Skin epidermis (tissue), 12 donors: ENCODE results near the gene HMCN1.

ENCODE experiments used
- H3K27ac ChIP-seq, 21 experiments: fragments of 200-600 bp; sonication (generic) in 11 of 21; one replicate each; pipeline ENCODE4 v1.5.0; 2020; ENCODE audit warnings: mild to moderate bottlenecking in 3 of 21, inconsistent platforms in 2 of 21, moderate library complexity in 2 of 21
- H3K4me3 ChIP-seq, 7 experiments: fragments of 200-600 bp; sonication (generic) in 2 of 7; one replicate each; pipeline ENCODE4 v1.5.0; 2020; ENCODE audit warnings: inconsistent platforms in 2 of 7, mild to moderate bottlenecking in 2 of 7, moderate library complexity in 1 of 7

Gene HMCN1

GRCh38 chr1:185935360-185935759 is 201.2 kb downstream of the HMCN1 start:
- H3K27ac ChIP-seq, result peak overlapping the region in 2 of 21 experiments; percentile 2 to 42
- no peak overlapping the region for H3K4me3 ChIP-seq

GRCh38 chr1:185936641-185937040 is 202.4 kb downstream of the HMCN1 start:
- Histone ChIP-seq H3K27ac (no peak overlapping the region), H3K4me3 (no peak overlapping the region)

DNA sequence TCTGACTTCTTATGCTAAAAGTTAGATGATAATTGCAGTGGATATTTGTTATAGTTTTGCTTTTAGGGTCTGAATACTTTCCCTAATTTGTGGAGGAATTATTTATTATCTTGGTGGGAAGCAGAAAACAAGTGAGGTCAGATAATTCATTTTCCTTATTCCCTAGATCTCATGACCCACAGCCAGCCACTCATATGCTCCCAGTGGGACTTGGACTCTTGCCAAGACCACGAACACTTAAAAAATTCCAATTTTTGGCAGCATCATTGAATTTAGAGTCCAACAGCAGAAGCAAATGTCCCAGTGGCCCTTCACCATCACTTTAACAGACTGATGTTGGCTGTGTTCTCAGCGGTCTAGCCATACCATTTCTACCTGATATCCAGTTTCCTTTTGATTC is 204.2 kb downstream of the HMCN1 start:
- no peak overlapping the region for H3K27ac ChIP-seq
- H3K4me3 ChIP-seq, result no peak overlapping the region

GRCh38 chr1:185939142-185939541 is 205.0 kb downstream of the HMCN1 start:
- no peak overlapping the region for H3K27ac ChIP-seq
- H3K4me3 ChIP-seq, result no peak overlapping the region

DNA sequence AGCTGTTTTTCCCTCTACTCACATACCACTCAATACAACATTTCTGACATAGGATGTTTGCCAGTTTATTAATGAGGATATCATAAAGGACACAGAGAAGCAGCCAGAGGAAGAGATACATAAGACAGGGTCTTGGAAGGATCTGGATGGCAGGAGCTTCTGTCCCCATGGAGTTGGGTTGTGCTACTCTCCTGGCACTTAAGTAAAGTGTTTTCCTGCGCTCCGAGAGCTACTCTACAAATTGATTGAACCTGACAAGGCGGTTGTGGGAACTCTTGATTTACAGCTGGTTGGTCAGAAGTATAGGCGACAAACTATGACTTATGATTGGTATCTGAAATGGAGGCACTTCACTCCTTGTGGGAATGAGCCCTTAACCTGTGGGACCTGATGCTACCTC is 208.8 kb downstream of the HMCN1 start:
- no peak overlapping the region for H3K4me3 ChIP-seq
- H3K27ac ChIP-seq, result no peak overlapping the region

DNA sequence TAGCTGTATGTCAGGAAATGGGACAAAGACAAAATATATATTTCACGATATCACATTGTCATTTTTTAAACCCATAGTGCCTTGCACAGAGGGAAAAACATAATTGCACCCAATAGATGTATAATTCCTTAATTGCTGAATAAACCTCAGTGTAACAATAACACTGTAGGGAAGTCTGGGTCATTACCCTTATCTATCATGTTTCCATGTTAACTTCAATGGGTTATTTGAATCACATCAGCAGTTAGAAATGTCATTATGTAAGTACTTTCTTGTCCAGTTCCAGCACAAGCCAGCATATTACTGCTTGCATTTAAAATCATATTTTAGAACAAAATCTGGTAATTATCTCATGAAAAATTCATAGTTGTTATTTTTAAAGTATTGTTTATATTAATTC is 222.7 kb downstream of the HMCN1 start:
- peak overlapping the region in 7 of 21 experiments; percentile 20 to 52 (median 43) for H3K27ac ChIP-seq
- no peak overlapping the region for H3K4me3 ChIP-seq

DNA sequence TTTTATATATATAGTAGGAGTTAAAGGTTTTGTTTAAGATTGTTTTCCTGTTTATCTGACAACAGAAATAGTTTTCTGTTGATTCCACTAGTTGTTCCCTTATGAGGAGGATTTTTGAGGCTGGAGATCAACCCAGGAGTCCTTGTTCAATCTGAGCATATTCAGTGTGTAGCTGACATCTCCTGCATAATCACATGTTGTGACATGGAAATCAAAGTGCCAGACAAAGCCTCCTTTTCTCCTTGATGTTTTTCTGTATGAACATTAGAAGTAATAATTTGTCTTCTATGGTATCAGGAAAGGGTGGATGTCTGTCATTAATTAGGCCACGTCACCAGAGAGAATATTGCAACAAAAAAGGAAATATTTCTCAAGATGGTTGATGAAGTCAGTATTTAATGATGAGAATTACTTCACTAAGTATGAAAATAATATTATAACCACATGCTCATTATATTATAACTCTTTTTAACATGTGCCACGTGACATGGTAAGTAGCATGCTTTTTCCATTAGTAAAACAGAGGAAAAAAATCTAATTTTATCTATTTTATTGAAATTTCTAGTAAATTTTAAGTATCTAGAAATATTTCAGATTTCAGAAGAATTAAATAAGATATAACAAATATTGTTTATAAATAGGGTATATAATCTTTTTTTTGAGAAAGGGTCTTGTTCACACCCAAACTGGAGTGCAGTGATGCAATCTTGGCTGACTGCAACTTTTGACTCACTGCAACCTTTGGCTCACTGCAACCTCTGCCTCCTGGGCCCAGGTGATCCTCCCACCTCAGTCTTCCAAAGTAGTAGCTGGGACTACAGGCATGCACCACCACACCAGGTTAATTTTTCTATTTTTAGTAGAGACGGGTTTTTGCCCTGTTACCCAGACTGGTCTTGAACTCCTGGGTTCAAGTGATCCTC is 223.5 kb downstream of the HMCN1 start:
- Histone ChIP-seq H3K27ac (peak overlapping the region in 9 of 21 experiments; percentile 7 to 52 (median 43)), H3K4me3 (no peak overlapping the region)

- H3K4me3 ChIP-seq, result no peak overlapping the region
- peak overlapping the region in 6 of 21 experiments; percentile 3 to 67 (median 49) for H3K27ac ChIP-seq
Observed at GRCh38 chr1:185960422-185961321, 226.5 kb downstream of the HMCN1 start.

- H3K27ac ChIP-seq, result peak overlapping the region in 2 of 21 experiments; percentile 5 to 33
- H3K4me3 ChIP-seq, result no peak overlapping the region
Observed at GRCh38 chr1:185961664-185962063, 227.5 kb downstream of the HMCN1 start.

- peak overlapping the region in 2 of 21 experiments; percentile 20 to 65 for H3K27ac ChIP-seq
- H3K4me3 ChIP-seq, result no peak overlapping the region
Observed at GRCh38 chr1:185964946-185965345, 230.8 kb downstream of the HMCN1 start.

- Histone ChIP-seq H3K27ac (peak overlapping the region in 2 of 21 experiments; percentile 56 to 65), H3K4me3 (no peak overlapping the region)
Observed at GRCh38 chr1:185965870-185966269, 231.7 kb downstream of the HMCN1 start.

DNA sequence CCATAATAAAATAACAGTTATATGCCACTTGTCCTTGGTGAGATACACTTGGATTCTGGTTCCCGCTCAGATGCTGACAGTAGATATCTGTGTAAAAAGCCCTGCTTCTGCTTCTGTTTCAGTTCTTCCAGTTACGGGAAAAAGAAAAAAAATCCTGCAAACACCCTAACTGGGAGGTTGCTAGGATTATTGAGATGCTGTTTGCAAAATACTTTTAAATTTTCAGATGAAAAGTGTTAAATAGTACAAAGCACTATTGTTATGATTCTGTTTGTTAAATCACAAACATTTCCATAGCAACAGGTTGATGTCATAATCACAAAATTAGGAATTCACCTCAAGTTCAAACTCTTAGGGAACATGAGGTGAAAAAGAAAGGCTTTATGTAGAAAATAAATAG is 232.3 kb downstream of the HMCN1 start:
- H3K27ac ChIP-seq, result peak overlapping the region in 2 of 21 experiments; percentile 15 to 56

DNA sequence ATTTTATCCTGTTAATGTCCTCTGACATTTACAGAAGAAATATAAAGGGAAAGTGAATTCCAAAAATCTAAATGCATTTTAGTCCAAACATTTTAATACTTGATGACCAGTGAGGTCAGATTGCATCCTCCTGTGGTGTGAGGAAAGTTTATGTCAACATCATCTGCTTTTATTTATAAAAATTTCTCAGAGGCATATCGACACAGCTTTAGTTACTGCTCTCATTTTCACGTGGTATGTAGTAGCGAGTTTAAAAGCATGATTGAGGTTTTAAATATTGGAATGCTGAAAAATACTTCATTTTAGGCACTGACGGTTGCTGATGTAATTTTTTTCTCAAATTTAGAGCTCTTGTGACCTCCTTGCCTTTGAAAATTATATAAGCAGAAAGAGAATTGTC is 234.8 kb downstream of the HMCN1 start:
- Histone ChIP-seq H3K27ac (peak overlapping the region in 4 of 21 experiments; percentile 29 to 40 (median 32)), H3K4me3 (no peak overlapping the region)

More for the DNA sequence above, 232.3 kb downstream of the HMCN1 start:
- H3K4me3 ChIP-seq, result no peak overlapping the region

DNA sequence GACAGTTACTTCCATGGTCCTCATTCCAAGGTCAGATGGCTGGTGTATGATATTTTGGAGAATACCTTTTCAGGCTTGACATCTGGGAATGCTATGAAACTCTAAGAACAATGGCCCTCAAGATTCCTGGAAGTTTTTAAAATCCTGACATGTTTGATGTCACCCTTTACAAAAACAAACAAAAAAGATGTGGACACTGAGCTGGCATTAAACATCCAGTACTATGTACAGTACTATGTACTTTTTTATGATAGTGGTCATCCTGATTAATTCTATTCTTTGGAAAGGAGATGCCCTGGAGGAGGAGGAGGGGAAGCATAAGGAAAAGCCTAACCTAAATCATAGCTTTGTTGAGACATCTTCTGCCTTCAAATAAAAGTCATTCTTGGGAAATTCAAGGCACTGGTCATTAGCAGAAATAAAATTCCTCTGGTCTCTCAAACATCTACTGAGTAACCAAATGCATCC is 235.4 kb downstream of the HMCN1 start:
- Histone ChIP-seq H3K4me3 (no peak overlapping the region), H3K27ac (peak overlapping the region in 4 of 21 experiments; percentile 29 to 40 (median 32))

DNA sequence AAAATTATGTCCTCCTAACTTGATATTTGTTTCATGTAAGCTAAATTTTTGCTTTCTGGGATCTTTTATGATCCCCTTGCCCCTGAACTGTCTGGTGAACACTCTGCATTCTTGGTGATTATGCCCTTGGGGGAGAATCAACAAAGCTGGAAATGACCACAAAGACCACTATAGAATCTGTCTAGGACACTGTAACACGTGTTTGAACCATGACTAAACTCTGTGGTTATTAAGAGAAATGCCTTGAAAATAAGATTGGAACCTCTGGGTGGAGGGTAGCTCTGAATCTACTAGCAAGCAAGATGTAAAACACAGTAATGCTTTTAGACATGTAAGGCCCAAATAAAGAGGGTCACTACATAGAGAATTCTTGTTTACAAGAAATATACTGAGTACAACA is 237.5 kb downstream of the HMCN1 start:
- H3K4me3 ChIP-seq, result no peak overlapping the region
- peak overlapping the region in 5 of 21 experiments; percentile 29 to 71 (median 56) for H3K27ac ChIP-seq

DNA sequence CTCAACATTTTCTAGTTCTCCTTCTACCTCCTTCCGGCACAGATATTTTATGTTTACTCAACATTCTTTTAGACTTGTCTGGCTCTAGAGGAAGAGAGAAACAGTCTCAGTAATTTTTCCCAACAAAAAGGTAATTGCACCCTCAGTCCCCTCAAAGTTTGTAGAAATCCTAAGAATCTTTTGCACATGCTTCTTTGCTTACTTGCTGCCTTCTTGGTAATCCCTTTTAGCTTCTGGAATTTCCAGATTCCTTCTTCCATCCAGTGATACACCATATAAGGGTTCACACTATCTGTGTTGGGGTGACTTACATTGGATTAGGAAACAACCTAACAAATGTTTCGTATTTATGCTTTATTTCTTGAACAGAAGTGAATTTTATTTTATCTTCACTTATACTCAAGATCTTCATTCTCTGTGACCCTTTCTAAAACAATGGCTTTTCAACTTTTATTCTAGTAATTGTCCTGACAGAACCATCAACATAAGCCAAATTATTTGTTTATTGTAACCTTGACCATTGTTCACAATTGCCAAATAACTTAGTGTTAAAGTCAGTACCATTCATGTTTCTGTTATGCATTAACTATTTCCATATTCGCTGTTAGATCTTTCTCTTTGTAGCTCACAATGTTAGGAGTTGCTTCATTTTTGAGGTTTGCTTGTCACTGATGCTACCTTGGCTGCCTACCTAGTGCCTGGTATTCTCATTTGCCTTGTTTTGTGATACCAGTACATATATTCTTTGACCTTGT is 238.1 kb downstream of the HMCN1 start:
- Histone ChIP-seq H3K4me3 (no peak overlapping the region), H3K27ac (peak overlapping the region in 6 of 21 experiments; percentile 17 to 71 (median 55))

DNA sequence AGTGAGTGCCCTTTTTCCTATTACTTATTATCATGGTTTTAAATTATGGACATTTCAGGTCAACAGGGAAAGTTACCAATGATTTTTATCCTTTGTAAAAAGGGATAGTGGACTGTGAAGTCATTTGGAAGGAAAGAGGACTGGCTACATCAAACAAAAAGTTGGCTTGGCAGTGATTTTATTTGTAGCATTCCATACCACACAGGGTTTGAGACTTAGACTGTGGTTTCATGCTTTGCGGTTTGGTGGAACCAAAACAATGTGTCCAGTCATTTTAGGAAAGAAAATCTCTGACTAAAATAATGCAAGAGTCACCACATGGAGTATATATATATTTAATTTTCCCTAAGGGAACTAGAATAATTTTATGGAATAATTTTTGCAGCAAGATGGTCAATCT is 239.5 kb downstream of the HMCN1 start:
- H3K4me3 ChIP-seq, result no peak overlapping the region
- peak overlapping the region in 2 of 21 experiments; percentile 60 to 71 for H3K27ac ChIP-seq

DNA sequence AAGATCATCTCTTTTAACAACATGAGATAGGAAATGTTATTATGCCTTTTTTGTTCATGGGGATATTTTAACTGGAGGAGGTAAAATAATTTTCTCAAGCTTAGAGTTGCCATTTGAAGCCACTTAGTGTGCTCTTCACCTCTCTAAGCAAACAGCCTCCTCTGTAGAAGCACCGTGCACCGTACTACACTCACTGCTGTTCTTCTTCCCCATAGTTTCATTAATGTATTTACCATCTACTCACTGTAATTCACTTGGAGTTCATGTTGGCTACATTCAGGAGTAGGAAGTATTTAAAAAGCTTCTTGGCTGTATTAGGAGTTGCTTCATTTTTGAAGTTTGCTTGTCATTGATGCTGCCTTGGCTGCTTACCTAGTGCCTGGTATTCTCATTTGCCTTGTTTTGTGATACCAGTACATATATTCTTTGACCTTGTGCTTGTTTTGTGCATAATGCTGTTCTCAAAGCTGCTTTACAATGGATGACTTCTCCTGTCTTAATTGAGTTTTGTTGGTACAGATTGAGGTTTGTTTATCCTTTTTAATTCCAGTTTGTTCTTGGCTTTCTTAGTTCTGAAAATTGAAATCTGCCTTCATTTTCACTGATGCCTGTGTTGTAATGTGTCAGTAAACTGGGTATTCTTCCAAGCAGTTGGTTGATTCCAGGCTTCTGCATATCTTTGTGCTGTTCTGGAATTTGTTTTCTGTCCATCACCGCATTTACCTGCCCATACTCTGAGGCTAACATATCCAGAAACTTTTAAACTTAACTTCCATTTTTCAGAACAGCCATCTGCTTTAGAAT is 240.4 kb downstream of the HMCN1 start:
- Histone ChIP-seq H3K27ac (peak overlapping the region in 3 of 21 experiments; percentile 27 to 64 (median 31)), H3K4me3 (no peak overlapping the region)

DNA sequence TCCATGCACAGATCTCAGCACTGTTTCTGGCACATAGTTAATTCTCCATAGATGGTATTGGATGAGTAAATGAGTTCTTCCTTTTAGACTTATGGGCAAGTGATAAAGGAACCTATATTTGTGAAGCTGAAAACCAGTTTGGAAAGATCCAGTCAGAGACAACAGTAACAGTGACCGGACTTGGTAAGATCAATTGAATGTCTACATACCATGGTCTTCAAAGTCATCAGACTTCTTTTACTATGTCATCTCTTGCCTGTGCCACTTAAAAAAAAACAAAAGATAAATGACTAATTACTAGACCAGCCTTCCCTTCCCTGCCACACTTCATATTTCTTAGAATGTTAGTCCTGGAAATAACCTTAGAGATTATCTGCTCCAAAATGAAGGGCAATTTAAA is 246.7 kb downstream of the HMCN1 start:
- H3K27ac ChIP-seq, result no peak overlapping the region
- H3K4me3 ChIP-seq, result no peak overlapping the region
